Amygdala (tissue), 56 donors: ENCODE results near the gene HEXIM2.
"Not testable (repeated sequence)": the region's sequence is repeated elsewhere in the genome, so short reads cannot be mapped to it uniquely, and the experiment has no call there.

ENCODE experiments used
- DNase-seq, 56 donors: peaks; one replicate each; lab custom pipeline; 2025; lab: John Stamatoyannopoulos, UW

Gene HEXIM2

GRCh38 chr17:45201457-45201856 lies 39.8 kb downstream of the HEXIM2 start:
- no peak for DNase-seq

- not testable (repeated sequence) for DNase-seq
These were observed 40.2 kb downstream of the HEXIM2 start for GRCh38 chr17:45201880-45202279.

GRCh38 chr17:45218895-45219661 lies 57.4 kb downstream of the HEXIM2 start:
- DNase-seq: peak in 53 of 56 donors; percentile 27 to 96 (median 63)
